ENCODE results near the gene ZNF521. TPM values are rescaled to one million over a fixed set of nuclear protein-coding genes. Genes with fewer than 3 reads are reported as not detected.

The ZNF521 gene
- total and polyA plus RNA-seq, 2 of the 13 experiments (the other 11 are each of a cell fraction or from before 2014, with no cell fraction given): 0.02 TPM; not detected in 1

GRCh38 chr18:25126751-25127150 lies 225.2 kb downstream of the ZNF521 start:
- no peak for ATAC-seq
- Histone ChIP-seq H3K27me3 (ENCODE audit: control insufficient read depth in 1 of 2, insufficient read depth in 2 of 2, low read length in 2 of 2) (no peaks in the 10 kb centered on the region), H3K9ac (ENCODE audit: insufficient read depth, low read depth, low read length) (no peak overlapping the region), H3K9me3 (ENCODE audit: low read length) (no peaks in the 10 kb centered on the region), H3K27ac (ENCODE audit: extremely low read length, insufficient read depth, low read length) (no peak overlapping the region), H3K4me1 (ENCODE audit: insufficient read depth, low read length) (no peaks in the 10 kb centered on the region), H3K4me2 (ENCODE audit: low read depth, low read length) (no peak overlapping the region), H3K79me2 (ENCODE audit: insufficient read depth, low read length) (no peaks in the 10 kb centered on the region), H3K4me3 (replicated peaks in 1 of 3; ENCODE audit: insufficient read depth in 1 of 3, low read depth in 2 of 3, low read length in 3 of 3) (no peak overlapping the region), H4K20me1 (ENCODE audit: insufficient read depth, low read length) (no peaks in the 10 kb centered on the region), H2AFZ (ENCODE audit: low read length) (no peak overlapping the region), H3K36me3 (replicated peaks in 1 of 2; ENCODE audit: control insufficient read depth in 1 of 2, insufficient read depth in 2 of 2, low read length in 2 of 2) (no peaks in the 10 kb centered on the region)
- FAIRE-seq: no peak
- no peak for DNase-seq (ENCODE audit: low spot score)
- CTCF ChIA-PET (ENCODE audit: low intra/inter-chr PET ratio, low total read pairs): no interaction called here
- no TSS peak for BruUV-seq (replicated peaks)
- TF ChIP-seq KAT7 (CRISPR knock-in tag; IDR thresholded peaks at IDR 0.05; ENCODE audit: borderline replicate concordance) (no peak), THAP7 (CRISPR knock-in tag; IDR thresholded peaks at IDR 0.05) (no peak)
- intact Hi-C loops (cut with micrococcal nuclease; ENCODE audit: unreplicated experiment): no loop called here
- 12% methylated on average over 1 of the region's 1 CpG for WGBS (ENCODE audit: low lambda C conversion rate)
- in situ Hi-C loops (cut with HindIII; ENCODE audit: extremely low pct_ligation_motif_present, low pct_unique_long_range_greater_than_20kb): no loop called here
- POLR2A ChIA-PET: no interaction called here

- FAIRE-seq: no peak
- Histone ChIP-seq H3K9ac (ENCODE audit: insufficient read depth, low read depth, low read length) (no peak overlapping the region), H4K20me1 (ENCODE audit: insufficient read depth, low read length) (no peaks in the 10 kb centered on the region), H3K4me3 (replicated peaks in 1 of 3; ENCODE audit: insufficient read depth in 1 of 3, low read depth in 2 of 3, low read length in 3 of 3) (no peak overlapping the region), H3K79me2 (ENCODE audit: insufficient read depth, low read length) (no peaks in the 10 kb centered on the region), H3K36me3 (replicated peaks in 1 of 2; ENCODE audit: control insufficient read depth in 1 of 2, insufficient read depth in 2 of 2, low read length in 2 of 2) (no peaks in the 10 kb centered on the region), H3K9me3 (ENCODE audit: low read length) (no peaks in the 10 kb centered on the region), H3K4me2 (ENCODE audit: low read depth, low read length) (no peak overlapping the region), H3K4me1 (ENCODE audit: insufficient read depth, low read length) (no peaks in the 10 kb centered on the region), H3K27ac (ENCODE audit: extremely low read length, insufficient read depth, low read length) (no peak overlapping the region), H3K27me3 (ENCODE audit: control insufficient read depth in 1 of 2, insufficient read depth in 2 of 2, low read length in 2 of 2) (no peaks in the 10 kb centered on the region), H2AFZ (ENCODE audit: low read length) (no peak overlapping the region)
- BruUV-seq (replicated peaks): no TSS peak
- intact Hi-C loops (cut with micrococcal nuclease; ENCODE audit: unreplicated experiment) (no loop called here), in situ Hi-C loops (cut with HindIII; ENCODE audit: extremely low pct_ligation_motif_present, low pct_unique_long_range_greater_than_20kb) (no loop called here)
- ATAC-seq: no peak
- DNase-seq (ENCODE audit: low spot score): no peak
- ChIA-PET POLR2A (no interaction called here), CTCF (ENCODE audit: low intra/inter-chr PET ratio, low total read pairs) (no interaction called here)
- no peak for TF ChIP-seq ZNF775 (CRISPR knock-in tag; IDR thresholded peaks at IDR 0.05; ENCODE audit: borderline replicate concordance)
- no peak for TF ChIP-seq MTA3 (CRISPR knock-in tag; IDR thresholded peaks at IDR 0.05)
- TF ChIP-seq NFYB (CRISPR knock-in tag; IDR thresholded peaks at IDR 0.05): no peak
- TF ChIP-seq SP5 (CRISPR knock-in tag; IDR thresholded peaks at IDR 0.05; ENCODE audit: borderline replicate concordance, low read depth): no peak
- TF ChIP-seq ZFP36 (IDR thresholded peaks at IDR 0.05; ENCODE audit: borderline replicate concordance, low read depth, low read length, partially characterized antibody): no peak
- no peak for TF ChIP-seq PHF8 (CRISPR knock-in tag; IDR thresholded peaks at IDR 0.05)
- no peak for TF ChIP-seq U2AF2 (IDR thresholded peaks at IDR 0.05; ENCODE audit: low read depth, low read length)
- no peak for TF ChIP-seq ZNF180 (CRISPR knock-in tag; IDR thresholded peaks at IDR 0.05; ENCODE audit: borderline replicate concordance, low read depth)
- TF ChIP-seq CC2D1A (CRISPR knock-in tag; IDR thresholded peaks at IDR 0.05): no peak
- no peak for TF ChIP-seq NFKBIZ (CRISPR knock-in tag; IDR thresholded peaks at IDR 0.05)
- TF ChIP-seq HNRNPLL (IDR thresholded peaks at IDR 0.05; ENCODE audit: low read depth, low read length, poor library complexity, severe bottlenecking): no peak
- 96% methylated on average over 1 of the region's 1 CpG for WGBS (ENCODE audit: low lambda C conversion rate)
Measured at GRCh38 chr18:25125680-25126079, 226.3 kb downstream of the ZNF521 start.
